PC-3 (cell line): Measurements from ENCODE around the gene SNRNP200. TPM values are rescaled to one million over a fixed set of nuclear protein-coding genes. Genes with fewer than 3 reads are reported as not detected.

Source experiments
- ATAC-seq: fragments of 200-7000 bp; cut with Tn5 transposase; 2 replicates; pipeline ENCODE4 v1.9.1; 2020; ENCODE audit warnings: mild to moderate bottlenecking, moderate library complexity
- BruUV-seq: library from RNA; stranded (reverse); fragments of 400-500 nt; replicated peaks from 2 replicates; lab custom pipeline; 2021; lab: Mats Ljungman, UMichigan
- CTCF ChIA-PET: fragments of 300-600 bp; sonication (Branson Sonifier 250); formaldehyde crosslinking; loops from one replicate; lab custom pipeline; 2022; ENCODE audit warnings: antibody characterized with exemption; lab: Charles Lee
- POLR2A ChIA-PET: fragments of 300-600 bp; sonication (Branson Sonifier 250); formaldehyde crosslinking; loops from one replicate; lab custom pipeline; 2022; ENCODE audit warnings: antibody characterized with exemption; ENCODE audit not compliant: unreplicated experiment; lab: Charles Lee
- DNase-seq: peaks from one replicate; pipeline ENCODE4 v3.0.0-alpha.2; 2015
- H2AFZ ChIP-seq: fragments of 300-600 bp; sonication (generic); 2 replicates; pipeline ENCODE4 v1.6.0; 2016; ENCODE audit warnings: antibody characterized with exemption, low read length
- H3F3A ChIP-seq: fragments of 300-600 bp; sonication (generic); one replicate; pipeline ENCODE4 v1.6.0; 2017; ENCODE audit warnings: antibody characterized with exemption, low read length, control low read depth, mild to moderate bottlenecking; ENCODE audit not compliant: unreplicated experiment
- H3K27ac ChIP-seq: fragments of 300-600 bp; sonication (generic); 2 replicates; pipeline ENCODE4 v1.5.1; 2016; ENCODE audit warnings: mild to moderate bottlenecking, low read length
- H3K27me3 ChIP-seq: fragments of 300-600 bp; sonication (generic); 2 replicates; pipeline ENCODE4 v1.6.1; 2016; ENCODE audit warnings: low read length, mixed read lengths
- H3K36me3 ChIP-seq: fragments of 300-600 bp; sonication (generic); 2 replicates; pipeline ENCODE4 v1.6.1; 2016; ENCODE audit warnings: low read depth, mixed run types, low read length, mixed read lengths
- H3K4me1 ChIP-seq: fragments of 300-600 bp; sonication (generic); 2 replicates; pipeline ENCODE4 v1.5.1; 2016; ENCODE audit warnings: low read length; ENCODE audit not compliant: insufficient read depth
- H3K4me2 ChIP-seq: fragments of 300-600 bp; sonication (generic); 2 replicates; pipeline ENCODE4 v1.6.0; 2016; ENCODE audit warnings: low read length
- H3K4me3 ChIP-seq: fragments of 300-600 bp; sonication (generic); 2 replicates; pipeline ENCODE4 v1.5.1; 2016; ENCODE audit warnings: mild to moderate bottlenecking, low read length, mixed read lengths
- H3K79me2 ChIP-seq: fragments of 300-600 bp; sonication (generic); 2 replicates; pipeline ENCODE4 v1.6.1; 2017; ENCODE audit warnings: low read length, mixed read lengths
- H3K9ac ChIP-seq: fragments of 300-600 bp; sonication (generic); 2 replicates; pipeline ENCODE4 v1.6.0; 2016; ENCODE audit warnings: mild to moderate bottlenecking, low read length
- H3K9me2 ChIP-seq: fragments of 300-600 bp; sonication (generic); replicated peaks from 2 replicates; pipeline ENCODE4 v1.6.1; 2016; ENCODE audit warnings: mixed run types, low read length, mixed read lengths
- H3K9me3 ChIP-seq: fragments of 300-600 bp; sonication (generic); 2 replicates; pipeline ENCODE4 v1.6.1; 2016; ENCODE audit warnings: low read length, mixed read lengths
- H4K20me1 ChIP-seq: fragments of 300-600 bp; sonication (generic); 2 replicates; pipeline ENCODE4 v1.6.1; 2016; ENCODE audit warnings: low read length, mixed read lengths
- EZH2 ChIP-seq: fragments of 300-600 bp; sonication (generic); IDR thresholded peaks from one replicate; pipeline ENCODE4 v1.6.1; 2017; ENCODE audit warnings: antibody characterized with exemption, mild to moderate bottlenecking, low read length; ENCODE audit not compliant: unreplicated experiment
- EZH2phosphoT487 ChIP-seq: fragments of 300-600 bp; sonication (generic); IDR thresholded peaks from 2 replicates; pipeline ENCODE4 v1.6.1; 2018; ENCODE audit warnings: mild to moderate bottlenecking, antibody characterized with exemption, low read length, borderline replicate concordance
- intact Hi-C: fragments of 100-400 bp; cut with micrococcal nuclease; formaldehyde crosslinking; loops from 2 replicates; pipeline ENCODE4 v1.9.0; 2023
- total RNA-seq: library from RNA; depleted of rRNA; stranded (reverse); fragments of >200 nt; gene quantifications from 2 replicates; pipeline ENCODE4 v1.2.3, GENCODE V29; 2014
- TF ChIP-seq, protein P1 (sequence below): fragments of 300-600 bp; sonication (generic); conservative IDR thresholded peaks from 2 replicates; pipeline ENCODE4 v1.5.1; 2017; ENCODE audit warnings: antibody characterized with exemption, low read depth, mild to moderate bottlenecking, low read length

SNRNP200 gene
- total RNA-seq, 1 experiment from 2014 or later = 77.8 TPM

DNA sequence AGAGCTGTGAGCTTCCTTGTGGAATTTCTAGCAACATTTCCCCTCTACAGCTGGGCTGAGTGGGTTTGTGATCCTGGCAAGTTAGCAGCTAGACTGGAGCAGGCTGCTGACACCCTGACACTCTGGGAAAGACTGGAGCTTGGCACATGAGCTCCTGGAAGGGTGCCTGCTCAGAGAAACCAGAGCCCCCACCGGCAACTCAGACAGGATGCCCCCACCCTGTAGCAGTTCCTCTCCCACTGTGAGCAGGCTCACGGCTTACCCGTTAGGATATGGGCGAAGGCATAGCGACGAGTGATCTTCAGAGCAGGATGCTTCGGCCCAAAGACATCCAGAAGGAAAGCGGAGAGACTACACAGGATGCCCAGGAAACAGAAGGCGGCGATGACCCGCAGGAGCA lies 50.8 kb downstream of the SNRNP200 start:
- ChIA-PET CTCF (no interaction called here), POLR2A (no interaction called here)
- intact Hi-C loops = no loop called here
- Histone ChIP-seq H3K9ac (no peak overlapping the region), H4K20me1 (peaks cover 10% of the 10 kb centered on the region), H3K36me3 (peaks cover 12% of the 10 kb centered on the region), H3K27me3 (no peaks in the 10 kb centered on the region), H3K9me2 (no peaks in the 10 kb centered on the region), H3K4me1 (peaks cover 15% of the 10 kb centered on the region), H3K27ac (no peak overlapping the region), H3K4me3 (no peak overlapping the region), H3K79me2 (peaks cover 24% of the 10 kb centered on the region), H3K4me2 (no peak overlapping the region), H2AFZ (no peak overlapping the region), H3F3A (no peaks in the 10 kb centered on the region), H3K9me3 (no peaks in the 10 kb centered on the region)
- BruUV-seq = no TSS peak
- no peak for DNase-seq
- TF ChIP-seq, protein P1, sequence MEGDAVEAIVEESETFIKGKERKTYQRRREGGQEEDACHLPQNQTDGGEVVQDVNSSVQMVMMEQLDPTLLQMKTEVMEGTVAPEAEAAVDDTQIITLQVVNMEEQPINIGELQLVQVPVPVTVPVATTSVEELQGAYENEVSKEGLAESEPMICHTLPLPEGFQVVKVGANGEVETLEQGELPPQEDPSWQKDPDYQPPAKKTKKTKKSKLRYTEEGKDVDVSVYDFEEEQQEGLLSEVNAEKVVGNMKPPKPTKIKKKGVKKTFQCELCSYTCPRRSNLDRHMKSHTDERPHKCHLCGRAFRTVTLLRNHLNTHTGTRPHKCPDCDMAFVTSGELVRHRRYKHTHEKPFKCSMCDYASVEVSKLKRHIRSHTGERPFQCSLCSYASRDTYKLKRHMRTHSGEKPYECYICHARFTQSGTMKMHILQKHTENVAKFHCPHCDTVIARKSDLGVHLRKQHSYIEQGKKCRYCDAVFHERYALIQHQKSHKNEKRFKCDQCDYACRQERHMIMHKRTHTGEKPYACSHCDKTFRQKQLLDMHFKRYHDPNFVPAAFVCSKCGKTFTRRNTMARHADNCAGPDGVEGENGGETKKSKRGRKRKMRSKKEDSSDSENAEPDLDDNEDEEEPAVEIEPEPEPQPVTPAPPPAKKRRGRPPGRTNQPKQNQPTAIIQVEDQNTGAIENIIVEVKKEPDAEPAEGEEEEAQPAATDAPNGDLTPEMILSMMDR = no peak
- TF ChIP-seq EZH2 (no peak), EZH2phosphoT487 (no peak)
- ATAC-seq = no peak

DNA sequence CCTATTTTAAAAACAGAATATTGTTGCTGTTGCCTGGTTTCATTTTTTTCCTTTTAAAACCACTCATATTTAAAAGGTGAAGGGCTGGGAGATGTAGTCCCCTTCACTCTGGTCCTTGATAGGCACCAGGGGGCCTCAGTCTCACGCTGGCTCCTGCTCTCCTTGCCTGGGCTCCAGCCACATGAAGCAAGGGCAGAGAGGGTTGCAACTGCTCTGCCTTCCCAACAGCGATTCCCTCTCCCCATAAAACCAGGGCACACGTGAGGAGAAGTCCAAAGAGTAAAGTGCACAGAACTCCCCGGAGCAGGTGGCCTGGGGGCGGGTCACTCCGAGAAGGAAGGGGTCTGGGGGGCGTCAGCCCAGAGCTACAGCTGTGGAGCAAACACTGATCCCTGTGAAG lies 52.3 kb downstream of the SNRNP200 start:
- Histone ChIP-seq H3K27ac (no peak overlapping the region), H3K9ac (no peak overlapping the region), H2AFZ (no peak overlapping the region), H3K27me3 (no peaks in the 10 kb centered on the region), H3F3A (no peaks in the 10 kb centered on the region), H3K9me2 (no peaks in the 10 kb centered on the region), H3K4me3 (no peak overlapping the region), H3K4me1 (peaks cover 9% of the 10 kb centered on the region), H3K79me2 (peaks cover 9% of the 10 kb centered on the region), H3K9me3 (no peaks in the 10 kb centered on the region), H4K20me1 (no peaks in the 10 kb centered on the region), H3K4me2 (no peak overlapping the region), H3K36me3 (peaks cover 12% of the 10 kb centered on the region)
- no peak for DNase-seq
- no TSS peak for BruUV-seq
- intact Hi-C loops = no loop called here
- TF ChIP-seq EZH2phosphoT487 (no peak), EZH2 (no peak)
- TF ChIP-seq, protein P1 = no peak
- ChIA-PET CTCF (no interaction called here), POLR2A (no interaction called here)
- no peak for ATAC-seq

DNA sequence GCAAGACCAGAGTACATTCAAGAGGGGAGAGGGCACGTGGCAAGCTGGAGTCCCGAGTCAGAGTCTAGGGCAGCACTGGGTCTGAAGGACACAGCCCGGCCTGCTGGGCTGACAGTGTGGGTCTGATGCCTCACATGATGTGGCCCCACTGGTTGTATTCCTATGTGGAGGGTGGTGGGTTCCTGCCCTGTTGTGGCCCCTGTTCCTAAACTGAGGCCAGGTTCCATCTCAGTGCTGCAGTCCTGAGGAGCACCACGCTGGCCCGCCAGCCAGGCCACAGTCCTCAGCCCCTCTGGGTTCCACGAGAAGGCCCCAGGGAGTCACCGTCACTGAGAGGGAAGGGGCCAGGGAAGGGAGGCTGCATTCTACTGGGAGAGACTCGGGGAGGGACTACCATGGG lies 52.8 kb downstream of the SNRNP200 start:
- CTCF ChIA-PET = no interaction called here
- TF ChIP-seq, protein P1 = no peak
- TF ChIP-seq EZH2phosphoT487 (no peak), EZH2 (no peak)
- no peak overlapping the region for H3K4me2 ChIP-seq
- H3K27me3 ChIP-seq = no peaks in the 10 kb centered on the region
- no peaks in the 10 kb centered on the region for H3K9me3 ChIP-seq
- no peaks in the 10 kb centered on the region for H4K20me1 ChIP-seq
- H3K36me3 ChIP-seq = peaks cover 12% of the 10 kb centered on the region
- H3K27ac ChIP-seq = no peak overlapping the region
- peaks cover 5% of the 10 kb centered on the region for H3K79me2 ChIP-seq
- BruUV-seq = no TSS peak
- ATAC-seq (no peak), DNase-seq (no peak)
- H3K4me3 ChIP-seq = no peak overlapping the region
- H3K9ac ChIP-seq = no peak overlapping the region
- no peaks in the 10 kb centered on the region for H3F3A ChIP-seq
- POLR2A ChIA-PET = no interaction called here
- intact Hi-C loops = no loop called here
- no peaks in the 10 kb centered on the region for H3K9me2 ChIP-seq
- H2AFZ ChIP-seq = no peak overlapping the region
- peaks cover 5% of the 10 kb centered on the region; the same call in 1 of the 2 replicates for H3K4me1 ChIP-seq
